ENCODE data around the gene TTLL13. TPM values are rescaled to one million over a fixed set of nuclear protein-coding genes. Genes with fewer than 3 reads are reported as not detected.

Gene TTLL13
- polyA plus RNA-seq, 4 donors = 0.10 to 0.19 (median 0.15) TPM; not detected in 1

GRCh38 chr15:90307661-90308060, 58.3 kb downstream of the TTLL13 start:
- DNase-seq (ENCODE audit: low read depth in 4 of 4, low spot score in 3 of 4) = no peak

GRCh38 chr15:90309020-90309419, 59.7 kb downstream of the TTLL13 start:
- DNase-seq (ENCODE audit: low read depth in 4 of 4, low spot score in 3 of 4) = no peak

Other genes starting within 250 kb of the TTLL13 start
- 10 to 100 TPM; 20.3 to 24.9 (median 23.0) TPM for gene ZNF710, start 248.2 kb upstream of the TTLL13 start, polyA plus RNA-seq (ENCODE audit: insufficient read length in 4 of 4)
- gene IDH2, start 147.1 kb upstream of the TTLL13 start, polyA plus RNA-seq (ENCODE audit: insufficient read length in 4 of 4) = 100 to 1,000 TPM; 194 to 243 (median 217) TPM
- gene SEMA4B, start 48.2 kb upstream of the TTLL13 start, polyA plus RNA-seq (ENCODE audit: insufficient read length in 4 of 4) = 10 to 100 TPM; 38.0 to 44.3 (median 38.6) TPM
- gene CIB1, start 15.6 kb upstream of the TTLL13 start, polyA plus RNA-seq (ENCODE audit: insufficient read length in 4 of 4) = 10 to 100 TPM; 49.9 to 63.9 (median 56.0) TPM
- 1 to 10 TPM; 3.2 to 4.5 (median 4.1) TPM for gene GDPGP1, start 15.3 kb upstream of the TTLL13 start, polyA plus RNA-seq (ENCODE audit: insufficient read length in 4 of 4)
- gene NGRN, start 16.1 kb downstream of the TTLL13 start, polyA plus RNA-seq (ENCODE audit: insufficient read length in 4 of 4) = 100 to 1,000 TPM; 116 to 129 (median 125) TPM
- 1 to 10 TPM; 4.1 to 5.3 (median 4.2) TPM for gene ZNF774, start 102.7 kb downstream of the TTLL13 start, polyA plus RNA-seq (ENCODE audit: insufficient read length in 4 of 4)
- 100 to 1,000 TPM; 135 to 184 (median 175) TPM for gene IQGAP1, start 138.7 kb downstream of the TTLL13 start, polyA plus RNA-seq (ENCODE audit: insufficient read length in 4 of 4)

Data from right renal pelvis (tissue), 4 donors.